GM21515 (cell line): ENCODE measurements around the gene ABL1.

Source experiments
- ATAC-seq: cut with Tn5 transposase; IDR thresholded peaks from one replicate; pipeline ENCODE4 v1.9.1; 2021; ENCODE audit not compliant: unreplicated experiment

ABL1 gene

GRCh38 chr9:130887494-130888144 lies 52.6 kb downstream of the ABL1 start:
- no peak for ATAC-seq

- ATAC-seq, result no peak
Measured at GRCh38 chr9:130888146-130888885, 53.3 kb downstream of the ABL1 start.

GRCh38 chr9:130890124-130890523 lies 55.1 kb downstream of the ABL1 start:
- ATAC-seq, result no peak

- ATAC-seq, result no peak
Measured at GRCh38 chr9:130890870-130891687, 56.0 kb downstream of the ABL1 start.

GRCh38 chr9:130891688-130892476 lies 56.8 kb downstream of the ABL1 start:
- ATAC-seq, result no peak

GRCh38 chr9:130892477-130893304 lies 57.6 kb downstream of the ABL1 start:
- ATAC-seq, result no peak

- ATAC-seq, result no peak
Measured at GRCh38 chr9:130893341-130894101, 58.5 kb downstream of the ABL1 start.

GRCh38 chr9:130894546-130894945 lies 59.5 kb downstream of the ABL1 start:
- no peak for ATAC-seq

GRCh38 chr9:130895038-130895437 lies 60.0 kb downstream of the ABL1 start:
- ATAC-seq, result no peak

GRCh38 chr9:130895481-130896232 lies 60.6 kb downstream of the ABL1 start:
- ATAC-seq, result no peak

- no peak for ATAC-seq
Measured at GRCh38 chr9:130896233-130897014, 61.4 kb downstream of the ABL1 start, which contains the start of gene QRFP. TSS of gene QRFP (minus strand) at chr9:130896812. CDS start at chr9:130893838, 2,974 bp downstream.

- no peak for ATAC-seq
Measured at GRCh38 chr9:130897105-130897751, 62.2 kb downstream of the ABL1 start.

GRCh38 chr9:130897848-130898551 lies 62.9 kb downstream of the ABL1 start:
- ATAC-seq, result no peak

GRCh38 chr9:130898552-130898852 lies 63.4 kb downstream of the ABL1 start:
- ATAC-seq, result no peak

- no peak for ATAC-seq
Measured at GRCh38 chr9:130899051-130899748, 64.1 kb downstream of the ABL1 start.
